Osteoblast (primary cell): ENCODE measurements around the gene OTUD6A. TPM values are rescaled to one million over a fixed set of nuclear protein-coding genes. Genes with fewer than 3 reads are reported as not detected.

Experiments
- DNase-seq: peaks from one replicate; pipeline ENCODE4 v3.0.0; 2011; ENCODE audit warnings: low spot score, mixed read lengths; ENCODE audit not compliant: insufficient read length; ENCODE audit errors: missing footprints
- H2AFZ ChIP-seq: 2 replicates; pipeline ENCODE4 v1.6.0; 2011; ENCODE audit warnings: mild to moderate bottlenecking, low read length
- H3K27ac ChIP-seq: 2 replicates; pipeline ENCODE4 v1.5.1; 2011; ENCODE audit warnings: mild to moderate bottlenecking, low read depth, low read length, moderate library complexity
- H3K27me3 ChIP-seq: 2 replicates; pipeline ENCODE4 v1.6.0; 2012; ENCODE audit warnings: mild to moderate bottlenecking, control low read depth, inconsistent platforms, low read length, moderate library complexity; ENCODE audit not compliant: insufficient read depth
- H3K36me3 ChIP-seq: 2 replicates; pipeline ENCODE4 v1.5.1; 2011; ENCODE audit warnings: mild to moderate bottlenecking, low read length, control low read depth, moderate library complexity; ENCODE audit not compliant: insufficient read depth
- H3K4me1 ChIP-seq: 2 replicates; pipeline ENCODE4 v1.5.1; 2011; ENCODE audit warnings: mild to moderate bottlenecking, low read length, control low read depth, moderate library complexity; ENCODE audit not compliant: insufficient read depth
- H3K4me2 ChIP-seq: 2 replicates; pipeline ENCODE4 v1.6.0; 2011; ENCODE audit warnings: mild to moderate bottlenecking, low read length; ENCODE audit not compliant: insufficient read depth
- H3K4me3 ChIP-seq: fragments of 200-600 bp; sonication (generic); 3 replicates; pipeline ENCODE4 v1.5.1; 2012; ENCODE audit warnings: mild to moderate bottlenecking, low read length, inconsistent platforms; ENCODE audit not compliant: insufficient read depth
- H3K79me2 ChIP-seq: 2 replicates; pipeline ENCODE4 v1.6.0; 2012; ENCODE audit warnings: mild to moderate bottlenecking, low read length, control low read depth, inconsistent platforms; ENCODE audit not compliant: insufficient read depth
- H3K9me3 ChIP-seq: 2 replicates; pipeline ENCODE4 v1.5.1; 2011; ENCODE audit warnings: low read depth, low read length, control low read depth
- H4K20me1 ChIP-seq: 2 replicates; pipeline ENCODE4 v1.6.0; 2012; ENCODE audit warnings: mild to moderate bottlenecking, low read length, control low read depth; ENCODE audit not compliant: insufficient read depth
- CTCF ChIP-seq: IDR thresholded peaks from 2 replicates; pipeline ENCODE4 v1.5.1; 2011; ENCODE audit warnings: mild to moderate bottlenecking, low read depth, low read length, moderate library complexity; ENCODE audit errors: extremely low read depth
- total RNA-seq: library from RNA; depleted of rRNA; stranded (reverse); fragments of >200 nt; gene quantifications from 2 replicates; pipeline ENCODE4 v1.2.3, GENCODE V29; 2012

OTUD6A gene
- total RNA-seq, 1 donor: not detected

DNA sequence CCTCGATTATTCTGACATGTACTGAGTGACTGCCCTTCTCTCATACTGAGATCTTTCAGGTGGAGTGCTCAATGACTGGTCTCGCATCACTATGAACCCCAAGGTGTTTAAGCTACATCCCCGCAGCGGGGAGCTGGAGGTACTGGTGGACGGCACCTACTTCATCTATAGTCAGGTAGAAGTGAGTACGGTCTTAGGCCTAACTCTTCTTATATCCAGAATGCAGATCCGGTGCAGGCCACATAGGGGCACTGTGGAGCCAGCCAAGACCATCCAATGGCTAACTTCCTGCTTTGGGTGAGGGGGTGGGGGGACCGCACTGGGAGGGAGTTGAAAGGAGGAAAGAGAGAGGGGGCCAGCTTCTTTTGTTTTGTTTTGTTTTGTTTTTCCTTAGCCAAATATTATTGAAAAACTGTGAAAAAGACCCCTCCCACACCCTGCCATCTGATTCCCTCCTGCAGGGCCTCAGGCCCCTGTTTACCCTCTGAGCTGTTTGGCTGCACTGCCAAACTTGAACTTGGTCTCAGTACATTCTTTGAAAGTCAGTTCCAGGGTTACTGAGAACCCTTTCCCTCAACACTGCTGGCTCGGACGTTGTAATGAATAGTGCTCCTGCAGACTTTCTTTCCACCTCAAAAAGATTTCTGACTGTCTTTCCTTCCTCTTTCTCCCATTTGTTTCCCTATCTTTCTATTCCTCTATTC lies 28.8 kb upstream of the OTUD6A start:
- H3K4me3 ChIP-seq: no peak overlapping the region
- no peaks in the 10 kb centered on the region for H3K4me1 ChIP-seq
- H3K27me3 ChIP-seq: peaks cover 20% of the 10 kb centered on the region
- DNase-seq: no peak
- no peaks in the 10 kb centered on the region for H3K9me3 ChIP-seq
- no peaks in the 10 kb centered on the region for H3K79me2 ChIP-seq
- H3K27ac ChIP-seq: no peak overlapping the region
- H3K36me3 ChIP-seq: no peaks in the 10 kb centered on the region
- H2AFZ ChIP-seq: no peak overlapping the region
- H3K4me2 ChIP-seq: no peak overlapping the region
- H4K20me1 ChIP-seq: no peaks in the 10 kb centered on the region
- peak; percentile 65 for TF ChIP-seq CTCF

- Histone ChIP-seq H3K4me3 (no peak overlapping the region), H3K27me3 (peaks cover 9% of the 10 kb centered on the region), H3K4me1 (no peaks in the 10 kb centered on the region), H3K27ac (no peak overlapping the region), H3K79me2 (no peaks in the 10 kb centered on the region), H4K20me1 (no peaks in the 10 kb centered on the region), H3K36me3 (no peaks in the 10 kb centered on the region), H3K9me3 (no peaks in the 10 kb centered on the region), H3K4me2 (no peak overlapping the region), H2AFZ (no peak overlapping the region)
- no peak for TF ChIP-seq CTCF
- DNase-seq: no peak
These were observed 27.6 kb upstream of the OTUD6A start for GRCh38 chrX:70034646-70035045.

GRCh38 chrX:70038515-70038914 lies 23.7 kb upstream of the OTUD6A start:
- H3K36me3 ChIP-seq: no peaks in the 10 kb centered on the region
- H3K4me1 ChIP-seq: no peaks in the 10 kb centered on the region
- H3K27me3 ChIP-seq: peaks cover 6% of the 10 kb centered on the region

More at GRCh38 chrX:70038515-70038914, 23.7 kb upstream of the OTUD6A start:
- no peak overlapping the region for H3K27ac ChIP-seq
- no peaks in the 10 kb centered on the region for H3K9me3 ChIP-seq
- H3K79me2 ChIP-seq: no peaks in the 10 kb centered on the region
- no peak overlapping the region for H3K4me3 ChIP-seq
- no peak for TF ChIP-seq CTCF
- H4K20me1 ChIP-seq: no peaks in the 10 kb centered on the region
- H3K4me2 ChIP-seq: no peak overlapping the region
- H2AFZ ChIP-seq: no peak overlapping the region
- no peak for DNase-seq
